Osteocyte (in vitro differentiated cells): Measurements from ENCODE around the gene PSME1. TPM values are rescaled to one million over a fixed set of nuclear protein-coding genes. Genes with fewer than 3 reads are reported as not detected.

Experiments used
- DNase-seq: peaks from one replicate; pipeline ENCODE4 v3.0.0; 2021; ENCODE audit warnings: mixed read lengths; ENCODE audit not compliant: unreplicated experiment; ENCODE audit errors: extremely low spot score
- H3K27ac Mint-ChIP-seq: one replicate; pipeline ENCODE4 v1.8.0; 2021; ENCODE audit warnings: mild to moderate bottlenecking, mixed read lengths; ENCODE audit not compliant: unreplicated experiment
- H3K27me3 Mint-ChIP-seq: one replicate; pipeline ENCODE4 v1.8.0; 2021; ENCODE audit warnings: mixed read lengths; ENCODE audit not compliant: unreplicated experiment
- H3K36me3 Mint-ChIP-seq: one replicate; pipeline ENCODE4 v1.8.0; 2021; ENCODE audit warnings: mixed read lengths; ENCODE audit not compliant: unreplicated experiment
- H3K4me1 Mint-ChIP-seq: one replicate; pipeline ENCODE4 v1.8.0; 2021; ENCODE audit warnings: mixed read lengths; ENCODE audit not compliant: unreplicated experiment
- H3K4me3 Mint-ChIP-seq: one replicate; pipeline ENCODE4 v1.8.0; 2021; ENCODE audit warnings: mild to moderate bottlenecking, moderate library complexity, mixed read lengths; ENCODE audit not compliant: unreplicated experiment
- H3K9me3 Mint-ChIP-seq: one replicate; pipeline ENCODE4 v1.8.0; 2021; ENCODE audit warnings: mixed read lengths; ENCODE audit not compliant: unreplicated experiment
- CTCF ChIP-seq: fragments of 200-600 bp; sonication (generic); IDR thresholded peaks from 2 replicates; pipeline ENCODE4 v1.5.0; 2021; ENCODE audit warnings: antibody characterized with exemption, mild to moderate bottlenecking, moderate library complexity
- total RNA-seq: library from RNA; stranded (reverse); gene quantifications from 2 replicates; pipeline ENCODE4 v1.2.1, GENCODE V29; 2021

The PSME1 gene
- total RNA-seq, 1 donor from 2014 or later, result 156 TPM

DNA sequence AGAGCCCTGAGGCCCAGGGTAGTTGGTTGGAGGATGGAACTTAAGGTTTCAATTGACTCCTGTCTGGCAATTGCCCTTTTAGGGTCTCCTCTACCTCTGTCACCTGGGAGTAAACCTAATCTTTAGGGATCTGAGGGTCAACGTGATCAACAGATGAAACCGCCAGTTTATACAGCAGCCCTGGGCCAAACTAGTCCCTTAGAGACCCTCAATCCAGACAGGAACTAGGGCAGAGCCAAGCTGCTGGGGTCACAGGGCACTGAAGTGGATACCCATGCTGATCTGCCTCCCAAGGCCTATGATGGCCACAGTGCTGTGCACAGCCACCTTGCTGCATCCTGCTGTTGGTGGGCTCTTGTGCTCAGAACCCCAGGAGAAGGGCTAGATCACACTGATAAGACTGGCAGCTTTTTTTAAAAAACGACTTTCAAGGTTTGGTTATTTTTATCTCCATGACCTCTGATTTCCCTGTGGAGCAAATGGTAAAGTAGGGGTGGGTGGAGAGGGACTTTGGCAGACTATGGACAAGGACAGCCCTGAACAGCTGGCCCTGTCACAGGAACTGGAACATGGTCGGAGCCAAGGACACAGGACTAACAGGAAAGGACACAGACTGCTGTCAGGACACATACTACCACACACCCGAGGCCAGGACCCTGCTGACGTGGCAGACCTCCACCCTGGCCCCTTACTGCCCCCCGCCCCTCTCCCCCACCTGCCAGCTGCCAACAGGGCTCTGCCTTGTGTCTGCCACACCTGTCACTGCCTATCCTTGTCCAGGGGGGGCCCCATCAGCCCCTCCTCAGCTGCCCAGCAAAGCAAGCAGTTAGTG lies 5.1 kb upstream of the PSME1 start:
- no peak overlapping the region for H3K4me3 Mint-ChIP-seq
- no peaks in the 10 kb centered on the region for H3K36me3 Mint-ChIP-seq
- no peaks in the 10 kb centered on the region for H3K27me3 Mint-ChIP-seq
- no peak for TF ChIP-seq CTCF
- no peaks in the 10 kb centered on the region for H3K9me3 Mint-ChIP-seq
- H3K4me1 Mint-ChIP-seq, result peaks cover 3% of the 10 kb centered on the region
- no peak for DNase-seq
- no peak overlapping the region for H3K27ac Mint-ChIP-seq

DNA sequence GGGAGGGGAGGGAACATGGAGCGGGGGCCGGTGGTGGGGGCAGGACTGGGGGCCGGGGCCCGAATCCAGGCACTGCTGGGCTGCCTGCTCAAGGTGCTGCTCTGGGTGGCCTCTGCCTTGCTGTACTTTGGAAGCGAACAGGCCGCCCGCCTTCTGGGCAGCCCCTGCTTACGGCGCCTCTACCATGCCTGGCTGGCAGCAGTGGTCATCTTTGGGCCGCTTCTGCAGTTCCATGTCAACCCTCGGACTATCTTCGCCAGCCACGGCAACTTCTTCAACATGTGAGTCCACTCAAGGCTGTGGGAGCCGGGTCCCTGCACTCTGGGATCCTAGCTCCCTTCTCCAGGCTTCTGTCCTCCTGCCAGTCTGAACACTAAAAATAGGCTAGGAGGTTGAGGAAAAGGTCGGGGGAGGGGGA lies 4.4 kb upstream of the PSME1 start:
- no peaks in the 10 kb centered on the region for H3K9me3 Mint-ChIP-seq
- no peaks in the 10 kb centered on the region for H3K27me3 Mint-ChIP-seq
- H3K4me3 Mint-ChIP-seq, result no peak overlapping the region
- H3K36me3 Mint-ChIP-seq, result no peaks in the 10 kb centered on the region
- no peak overlapping the region for H3K27ac Mint-ChIP-seq
- no peak for TF ChIP-seq CTCF
- H3K4me1 Mint-ChIP-seq, result peaks cover 5% of the 10 kb centered on the region
- no peak for DNase-seq

GRCh38 chr14:24132061-24132685 lies 3.8 kb upstream of the PSME1 start:
- no peak for TF ChIP-seq CTCF
- Mint-ChIP-seq H3K36me3 (peaks cover 1% of the 10 kb centered on the region), H3K9me3 (no peaks in the 10 kb centered on the region), H3K27me3 (no peaks in the 10 kb centered on the region), H3K4me1 (peaks cover 11% of the 10 kb centered on the region), H3K27ac (no peak overlapping the region), H3K4me3 (no peak overlapping the region)
- DNase-seq, result no peak

DNA sequence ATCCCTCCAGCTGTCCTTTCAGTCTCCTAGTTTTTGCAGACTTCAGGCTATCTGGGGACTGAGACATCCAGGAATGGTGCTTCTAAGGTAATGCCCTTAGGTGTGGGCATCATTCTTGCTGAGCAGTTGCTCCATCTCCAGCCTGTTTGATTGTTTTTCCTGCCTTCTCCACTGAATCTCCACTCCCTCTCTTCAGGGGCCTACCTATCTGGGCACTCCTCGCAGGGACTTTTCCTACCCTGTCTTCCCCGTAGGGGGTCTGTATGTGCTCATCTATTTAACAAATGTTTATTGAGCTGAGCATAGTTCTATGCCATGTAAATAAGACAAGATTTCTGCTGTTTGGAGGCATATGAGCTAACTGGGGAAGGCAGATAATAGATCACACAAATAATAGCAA lies 3.0 kb upstream of the PSME1 start:
- TF ChIP-seq CTCF, result no peak
- H3K27me3 Mint-ChIP-seq, result no peaks in the 10 kb centered on the region
- no peak overlapping the region for H3K4me3 Mint-ChIP-seq
- H3K9me3 Mint-ChIP-seq, result no peaks in the 10 kb centered on the region
- no peak overlapping the region for H3K27ac Mint-ChIP-seq
- H3K36me3 Mint-ChIP-seq, result peaks cover 6% of the 10 kb centered on the region
- peaks cover 12% of the 10 kb centered on the region for H3K4me1 Mint-ChIP-seq
- DNase-seq, result no peak

DNA sequence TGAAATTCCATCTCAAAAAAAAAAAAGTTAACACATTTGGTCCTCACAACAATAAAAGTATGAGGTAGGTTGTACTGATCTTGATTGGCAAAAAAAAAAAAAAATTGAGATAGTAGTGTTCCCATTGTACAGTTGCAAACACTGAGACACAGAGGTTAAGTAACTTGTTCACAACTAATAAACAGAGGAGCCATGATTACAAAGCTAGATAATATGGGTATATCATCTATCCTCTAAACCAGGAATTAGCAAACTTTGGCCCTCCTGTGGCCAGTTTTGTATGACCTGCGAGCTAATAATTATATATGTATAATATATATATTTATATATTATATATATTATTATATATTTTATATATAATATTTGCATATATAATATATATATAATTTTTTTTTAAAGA lies 2.3 kb upstream of the PSME1 start:
- Mint-ChIP-seq H3K27ac (no peak overlapping the region), H3K27me3 (no peaks in the 10 kb centered on the region), H3K9me3 (no peaks in the 10 kb centered on the region), H3K36me3 (peaks cover 13% of the 10 kb centered on the region), H3K4me1 (peaks cover 12% of the 10 kb centered on the region), H3K4me3 (no peak overlapping the region)
- no peak for TF ChIP-seq CTCF
- DNase-seq, result no peak
